H1 (cell line): ENCODE data around the gene RBM17. TPM values are rescaled to one million over a fixed set of nuclear protein-coding genes. Genes with fewer than 3 reads are reported as not detected.

ENCODE experiments used
- CTCF ChIA-PET: fragments of 300-600 bp; sonication (Branson Sonifier 250); formaldehyde crosslinking; loops from one replicate; lab custom pipeline; 2021; ENCODE audit not compliant: partially characterized antibody; lab: Charles Lee
- POLR2A ChIA-PET: fragments of 300-600 bp; sonication (Branson Sonifier 250); formaldehyde crosslinking; loops from one replicate; lab custom pipeline; 2021; ENCODE audit warnings: inconsistent platforms; ENCODE audit not compliant: partially characterized antibody; lab: Charles Lee
- DNase-seq, 2 experiments: peaks; one replicate each; pipeline versions ENCODE4 v3.0.0 to v3.0.0-alpha.2; 2010 to 2022; ENCODE audit warnings: low spot score in 2 of 2, low read depth in 1 of 2, mixed read lengths in 1 of 2
- FAIRE-seq: peaks from 2 replicates; lab custom pipeline; 2011; peaks lifted over from hg19 to GRCh38; lab: Jason Lieb, UNC
- H2AFZ ChIP-seq: 2 replicates; pipeline ENCODE4 v1.8.1; 2012; ENCODE audit warnings: low read length, inconsistent platforms
- H2AK5ac ChIP-seq: 2 replicates; pipeline ENCODE4 v1.6.1; 2013; ENCODE audit warnings: low read depth, low read length
- H2BK120ac ChIP-seq: replicated peaks from 2 replicates; pipeline ENCODE3; 2013; ENCODE audit warnings: low read depth, low read length, inconsistent platforms
- H2BK12ac ChIP-seq: 2 replicates; pipeline ENCODE4 v1.6.1; 2013; ENCODE audit warnings: low read depth, low read length
- H2BK15ac ChIP-seq: 2 replicates; pipeline ENCODE4 v1.6.1; 2013; ENCODE audit warnings: low read length
- H2BK20ac ChIP-seq: 2 replicates; pipeline ENCODE4 v1.6.1; 2013; ENCODE audit warnings: low read length
- H2BK5ac ChIP-seq: 2 replicates; pipeline ENCODE4 v1.6.1; 2013; ENCODE audit warnings: low read depth, low read length
- H3K14ac ChIP-seq: 2 replicates; pipeline ENCODE4 v1.6.1; 2013; ENCODE audit warnings: inconsistent platforms; ENCODE audit not compliant: insufficient read length
- H3K18ac ChIP-seq: 2 replicates; pipeline ENCODE4 v1.6.1; 2013; ENCODE audit warnings: low read length; ENCODE audit errors: extremely low read depth
- H3K23ac ChIP-seq: 2 replicates; pipeline ENCODE4 v1.6.1; 2013; ENCODE audit warnings: inconsistent platforms; ENCODE audit not compliant: insufficient read length
- H3K23me2 ChIP-seq: 2 replicates; pipeline ENCODE4 v1.6.1; 2013; ENCODE audit warnings: low read depth, low read length
- H3K27ac ChIP-seq: 2 replicates; pipeline ENCODE4 v1.6.1; 2011; ENCODE audit warnings: low read depth, low read length, inconsistent platforms
- H3K27me3 ChIP-seq, 4 experiments: replicated peaks in 1 of 4; 1 replicate in 1 of 4; 2 replicates in 3 of 4; pipeline versions ENCODE4 v1.6.1 to v1.8.1; 2011 to 2013; ENCODE audit warnings: low read length in 3 of 4, mild to moderate bottlenecking in 3 of 4, inconsistent platforms in 2 of 4, mixed read lengths in 2 of 4, moderate library complexity in 1 of 4; ENCODE audit not compliant: control insufficient read depth in 3 of 4, insufficient read depth in 3 of 4; ENCODE audit errors: extremely low read depth in 1 of 4
- H3K36me3 ChIP-seq, 4 experiments: 2 replicates each; pipeline versions ENCODE4 v1.6.1 to v1.8.1; 2011 to 2013; ENCODE audit warnings: mild to moderate bottlenecking in 4 of 4, low read length in 3 of 4, moderate library complexity in 2 of 4, control low read depth in 1 of 4, inconsistent platforms in 1 of 4; ENCODE audit not compliant: insufficient read depth in 4 of 4, control insufficient read depth in 2 of 4
- H3K4ac ChIP-seq: replicated peaks from 2 replicates; pipeline ENCODE3; 2013; ENCODE audit warnings: low read length, low read depth, mixed read lengths, inconsistent platforms; ENCODE audit not compliant: insufficient read length
- H3K4me1 ChIP-seq, 4 experiments: replicated peaks in 1 of 4; 1 replicate in 1 of 4; 2 replicates in 3 of 4; pipeline versions ENCODE4 v1.6.1 to v1.8.1; 2011 to 2013; ENCODE audit warnings: low read length in 3 of 4, inconsistent platforms in 2 of 4, mixed read lengths in 1 of 4; ENCODE audit not compliant: insufficient read depth in 4 of 4, control insufficient read depth in 3 of 4
- H3K4me2 ChIP-seq, 2 experiments: 2 replicates each; pipeline versions ENCODE4 v1.6.1 to v1.8.1; 2011 to 2013; ENCODE audit warnings: low read depth in 2 of 2, low read length in 2 of 2, control low read depth in 1 of 2, inconsistent platforms in 1 of 2, mild to moderate bottlenecking in 1 of 2; ENCODE audit not compliant: insufficient read depth in 1 of 2
- H3K4me3 ChIP-seq, 4 experiments: fragments of 200-600, 300-600 bp in 1 of 4; sonication (generic), shearing (Covaris generic), sonication (Bioruptor Twin) in 1 of 4; 2 replicates each; pipeline versions ENCODE4 v1.5.1 to v1.8.1; 2011 to 2016; ENCODE audit warnings: low read length in 4 of 4, low read depth in 3 of 4, control low read depth in 2 of 4, inconsistent platforms in 2 of 4, mild to moderate bottlenecking in 2 of 4, mixed read lengths in 1 of 4, moderate library complexity in 1 of 4; ENCODE audit not compliant: insufficient read depth in 2 of 4; ENCODE audit errors: extremely low read depth in 1 of 4
- H3K56ac ChIP-seq: replicated peaks from 2 replicates; pipeline ENCODE3; 2013; ENCODE audit warnings: low read depth, mild to moderate bottlenecking, mixed read lengths, low read length, inconsistent platforms; ENCODE audit not compliant: insufficient read length
- H3K79me1 ChIP-seq: 2 replicates; pipeline ENCODE4 v1.6.1; 2013; ENCODE audit warnings: low read depth, low read length, control low read depth
- H3K79me2 ChIP-seq, 2 experiments: 2 replicates each; pipeline versions ENCODE4 v1.6.1 to v1.8.1; 2012 to 2013; ENCODE audit warnings: low read length in 2 of 2, mild to moderate bottlenecking in 2 of 2, inconsistent platforms in 1 of 2; ENCODE audit not compliant: insufficient read depth in 2 of 2, control insufficient read depth in 1 of 2
- H3K9ac ChIP-seq, 4 experiments: replicated peaks in 1 of 4; 1 replicate in 1 of 4; 2 replicates in 3 of 4; pipeline versions ENCODE4 v1.6.1 to v1.8.1; 2011 to 2013; ENCODE audit warnings: low read depth in 3 of 4, low read length in 3 of 4, control low read depth in 2 of 4, mild to moderate bottlenecking in 2 of 4, moderate library complexity in 2 of 4, inconsistent platforms in 1 of 4; ENCODE audit errors: extremely low read depth in 1 of 4
- H3K9me3 ChIP-seq, 2 experiments: 2 replicates each; pipeline versions ENCODE4 v1.6.1 to v1.8.1; 2012 to 2013; ENCODE audit warnings: mild to moderate bottlenecking in 2 of 2, moderate library complexity in 2 of 2, control low read depth in 1 of 2, inconsistent platforms in 1 of 2, low read depth in 1 of 2, low read length in 1 of 2, mixed read lengths in 1 of 2; ENCODE audit not compliant: insufficient read depth in 2 of 2
- H4K20me1 ChIP-seq, 2 experiments: replicated peaks in 1 of 2; 2 replicates each; pipeline versions ENCODE3 to v1.8.1; 2011 to 2013; ENCODE audit warnings: inconsistent platforms in 2 of 2, low read length in 2 of 2, mild to moderate bottlenecking in 1 of 2; ENCODE audit not compliant: insufficient read depth in 2 of 2, control insufficient read depth in 1 of 2
- H4K5ac ChIP-seq: 2 replicates; pipeline ENCODE4 v1.6.1; 2013; ENCODE audit warnings: low read length, low read depth, mixed read lengths, inconsistent platforms; ENCODE audit not compliant: insufficient read length
- H4K8ac ChIP-seq: 2 replicates; pipeline ENCODE4 v1.8.0; 2013; ENCODE audit warnings: mild to moderate bottlenecking, moderate library complexity, low read length, inconsistent platforms; ENCODE audit not compliant: insufficient read depth; ENCODE audit errors: extremely low read depth
- H4K91ac ChIP-seq: replicated peaks from 2 replicates; pipeline ENCODE3; 2013; ENCODE audit warnings: low read length, mixed read lengths, inconsistent platforms; ENCODE audit not compliant: insufficient read length
- ASH2L ChIP-seq: fragments of 200-600, 300-600 bp; sonication (generic); IDR thresholded peaks from one replicate; pipeline ENCODE4 v1.7.1; 2017; ENCODE audit warnings: low read length
- CBX5 ChIP-seq: fragments of 300-800, 300-1000 bp; sonication (generic); IDR thresholded peaks from 2 replicates; pipeline ENCODE4 v1.7.1; 2016; ENCODE audit warnings: antibody characterized with exemption, low read length, low read depth
- EZH2 ChIP-seq: fragments of 200-600 bp; sonication (generic); IDR thresholded peaks from 2 replicates; pipeline ENCODE4 v1.7.1; 2012; ENCODE audit warnings: low read depth, mild to moderate bottlenecking, moderate library complexity, low read length, inconsistent platforms; ENCODE audit not compliant: severe bottlenecking
- FOSL1 ChIP-seq: IDR thresholded peaks from 2 replicates; pipeline ENCODE4 v1.6.1; 2011; ENCODE audit warnings: mild to moderate bottlenecking, low read depth, low read length, moderate library complexity; ENCODE audit not compliant: insufficient read depth
- HDAC2 ChIP-seq, 2 experiments: fragments of 300-600 bp in 1 of 2; sonication (generic) in 1 of 2; IDR thresholded peaks; 2 replicates each; pipeline ENCODE4 v1.6.1; 2011 to 2012; ENCODE audit warnings: low read depth in 2 of 2, low read length in 2 of 2, mild to moderate bottlenecking in 2 of 2, moderate library complexity in 2 of 2, borderline replicate concordance in 1 of 2, inconsistent platforms in 1 of 2
- KDM1A ChIP-seq: fragments of 200-600, 300-600 bp; sonication (generic); IDR thresholded peaks from 2 replicates; pipeline ENCODE4 v1.7.1; 2016; ENCODE audit warnings: mild to moderate bottlenecking, low read length, borderline replicate concordance
- MAFK ChIP-seq: IDR thresholded peaks from 2 replicates; pipeline ENCODE4 v1.6.1; 2012; ENCODE audit warnings: low read depth, mild to moderate bottlenecking, improper control_type of control experiment, low read length
- POLR2AphosphoS5 ChIP-seq: IDR thresholded peaks from 2 replicates; pipeline ENCODE4 v1.6.1; 2011; ENCODE audit warnings: low read depth, low read length
- RFX5 ChIP-seq: IDR thresholded peaks from 2 replicates; pipeline ENCODE4 v1.6.1; 2011; ENCODE audit warnings: low read depth, low read length, improper control_type of control experiment, borderline replicate concordance
- SIN3A ChIP-seq, 2 experiments: IDR thresholded peaks in 1 of 2; conservative IDR thresholded peaks in 1 of 2; 2 replicates each; pipeline ENCODE4 v1.6.1; 2011 to 2012; ENCODE audit warnings: low read length in 2 of 2, improper control_type of control experiment in 1 of 2, low read depth in 1 of 2, mild to moderate bottlenecking in 1 of 2
- TBP ChIP-seq: IDR thresholded peaks from 2 replicates; pipeline ENCODE4 v1.6.1; 2011; ENCODE audit warnings: low read depth, low read length, improper control_type of control experiment
- WGBS, 2 experiments: shearing (Covaris generic) in 1 of 2; methylation state at CpG; one replicate each; pipeline versions ENCODE4 v1.1.6 to v1.1.7; 2013 to 2015; ENCODE audit warnings: low lambda C conversion rate in 2 of 2, mixed read lengths in 2 of 2, inconsistent platforms in 1 of 2, low coverage in 1 of 2, missing lambda C conversion rate in 1 of 2; ENCODE audit not compliant: insufficient replicate concordance in 2 of 2, insufficient coverage in 1 of 2, insufficient read length in 1 of 2; ENCODE audit errors: extremely low coverage in 1 of 2, missing lambda C conversion rate in 1 of 2; 5-methylcytosine and 5-hydroxymethylcytosine counted together
- polyA plus RNA-seq, 7 experiments: library from polyadenylated mRNA; depleted of rRNA in 3 of 7; stranded (reverse) in 5 of 7; unstranded in 2 of 7; fragments of >200 nt in 5 of 7; fragments of 200-250 nt in 2 of 7; gene quantifications; 1 replicate in 5 of 7; 2 replicates in 1 of 7; 4 replicates in 1 of 7; pipeline versions ENCODE4 v1.2.1 to v1.2.3, GENCODE V29; 2011 to 2013; ENCODE audit warnings: missing spikeins in 2 of 7, mixed read lengths in 2 of 7
- total RNA-seq: library from RNA; stranded (reverse); fragmentation: NEBNext Ultra II Directional; extraction: Animal tissue kit (Norgen Biotek cat#: 25700); gene quantifications from 2 replicates; pipeline ENCODE4 v1.2.1, GENCODE V29; 2021

RBM17 gene
- total and polyA plus RNA-seq, 2 of the 8 experiments (the other 6 are each of a cell fraction or from before 2014, with no cell fraction given): 15.7 to 128 TPM

DNA sequence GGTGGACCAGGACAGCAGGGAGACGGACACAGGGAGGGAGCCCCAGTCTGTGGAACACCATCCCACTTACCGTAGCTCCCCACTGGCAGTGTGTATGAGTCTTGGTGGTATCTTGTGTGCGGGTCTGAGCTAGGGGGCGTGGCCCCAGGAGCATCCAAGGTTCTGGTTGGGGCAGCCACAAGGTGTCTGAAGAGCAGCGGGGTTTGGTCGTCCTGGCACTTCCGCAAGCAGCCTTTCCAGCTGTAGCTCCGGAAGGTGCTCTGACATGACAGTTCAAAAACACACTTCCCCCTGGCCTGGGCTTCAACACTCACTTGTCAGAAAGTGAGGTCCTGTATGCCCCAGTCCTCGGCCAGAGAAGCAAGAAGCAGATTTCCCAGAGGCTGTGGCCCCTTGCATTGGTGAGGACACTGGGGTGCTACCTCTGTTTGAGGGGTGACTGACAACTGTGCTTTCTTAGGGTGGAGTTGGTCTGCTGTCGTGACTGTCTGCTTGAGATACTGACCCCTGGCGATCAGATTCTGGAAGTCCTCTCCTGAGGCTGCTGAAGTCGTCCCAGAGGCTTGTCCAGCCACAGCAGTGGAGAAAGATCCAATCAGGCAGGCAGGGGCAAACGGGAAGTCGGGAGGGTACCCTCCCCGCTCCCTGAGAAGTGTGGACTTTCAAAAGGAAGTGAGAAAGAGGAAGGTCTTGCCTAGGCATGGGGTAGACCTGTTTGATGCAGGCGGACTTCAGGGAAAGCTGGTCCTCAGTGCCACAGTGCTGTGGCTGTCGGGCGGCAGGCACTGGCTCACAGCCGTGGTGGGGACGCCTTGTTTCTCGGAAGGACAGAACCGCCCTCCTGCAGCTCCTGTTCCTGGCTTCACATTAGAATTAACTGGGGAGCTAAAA, 62.5 kb downstream of the RBM17 start:
- Histone ChIP-seq H3K27ac (no peak overlapping the region), H2AFZ (no peak overlapping the region), H3K9ac (no peak overlapping the region), H3K36me3 (no peaks in the 10 kb centered on the region), H2AK5ac (no peak overlapping the region), H4K5ac (no peak overlapping the region), H3K9me3 (no peaks in the 10 kb centered on the region), H3K4me1 (peaks cover 0 to 5% (median 4%) of the 10 kb centered on the region in 4 experiments; a peak in 6 of 7 replicates), H3K4me3 (peak overlapping the region in 1 of 4 experiments; percentile 26; a peak in 2 of 8 replicates), H2BK15ac (no peak overlapping the region), H2BK12ac (no peak overlapping the region), H4K20me1 (peaks cover 2 to 19% of the 10 kb centered on the region in 2 experiments), H3K4me2 (peak overlapping the region; percentile 17 to 55), H3K4ac (no peak overlapping the region), H3K56ac (no peak overlapping the region), H4K91ac (no peak overlapping the region), H2BK120ac (no peak overlapping the region), H3K79me2 (peaks cover 0 to 18% of the 10 kb centered on the region in 2 experiments; a peak in 2 of 4 replicates), H2BK5ac (no peak overlapping the region), H3K79me1 (peaks cover 8% of the 10 kb centered on the region), H3K23me2 (no peaks in the 10 kb centered on the region; the same call in 1 of the 2 replicates), H4K8ac (no peak overlapping the region), H3K23ac (no peak overlapping the region), H3K14ac (no peak overlapping the region), H3K27me3 (no peaks in the 10 kb centered on the region), H3K18ac (no peak overlapping the region), H2BK20ac (no peak overlapping the region)
- DNase-seq (peak; percentile 61 to 81), FAIRE-seq (peak; percentile 78)
- 45% methylated on average over 22 of the region's 22 CpGs; no CpG with 5 or more reads in 1 of the 2 experiments for WGBS, 2 experiments
- ChIA-PET POLR2A (interaction anchor here (1.1 to 5.7 kb wide), 4 partner anchors 11 to 51 kb away, joined by 3 to 24 read pairs (median 4); partner anchors contain the start of gene PFKFB3), CTCF (interaction anchor here (0.6 to 7.4 kb wide), 31 partner anchors 9 to 1202 kb away, joined by 3 to 51 read pairs (median 4); partner anchors contain the start of gene PFKFB3)
- TF ChIP-seq RFX5 (no peak), SIN3A (conservative IDR thresholded peaks at IDR 0.05 in 1 of 2, IDR thresholded peaks at IDR 0.05 in 1 of 2; ENCODE audit: low read depth in 1 of 2, low read length in 2 of 2) (peak; percentile 33 to 80; a peak in 1 of 4 replicates), KDM1A (no peak), CBX5 (no peak), TBP (no peak), EZH2 (no peak), ASH2L (peak; percentile 36), HDAC2 (IDR thresholded peaks at IDR 0.05; ENCODE audit: borderline replicate concordance in 1 of 2, low read depth in 2 of 2, low read length in 2 of 2) (no peak), MAFK (no peak), POLR2AphosphoS5 (no peak), FOSL1 (no peak)
